Fibroblast of villous mesenchyme (primary cell): ENCODE measurements around the gene CCDC15. TPM values are rescaled to one million over a fixed set of nuclear protein-coding genes. Genes with fewer than 3 reads are reported as not detected.

Experiments used
- DNase-seq: peaks from one replicate; pipeline ENCODE4 v3.0.0-alpha.2; 2010; ENCODE audit warnings: low read depth
- H3K4me3 ChIP-seq: 2 replicates; pipeline ENCODE4 v1.5.1; 2011; ENCODE audit warnings: low read depth, mild to moderate bottlenecking, low read length
- CTCF ChIP-seq: IDR thresholded peaks from 2 replicates; pipeline ENCODE4 v1.5.1; 2012; ENCODE audit warnings: low read depth, mild to moderate bottlenecking, low read length; ENCODE audit not compliant: insufficient read depth
- total RNA-seq: library from RNA; depleted of rRNA; stranded (reverse); fragments of >200 nt; gene quantifications from 2 replicates; pipeline ENCODE4 v1.2.3, GENCODE V29; 2012

Gene CCDC15
- total RNA-seq, 1 donor: 3.5 TPM

DNA sequence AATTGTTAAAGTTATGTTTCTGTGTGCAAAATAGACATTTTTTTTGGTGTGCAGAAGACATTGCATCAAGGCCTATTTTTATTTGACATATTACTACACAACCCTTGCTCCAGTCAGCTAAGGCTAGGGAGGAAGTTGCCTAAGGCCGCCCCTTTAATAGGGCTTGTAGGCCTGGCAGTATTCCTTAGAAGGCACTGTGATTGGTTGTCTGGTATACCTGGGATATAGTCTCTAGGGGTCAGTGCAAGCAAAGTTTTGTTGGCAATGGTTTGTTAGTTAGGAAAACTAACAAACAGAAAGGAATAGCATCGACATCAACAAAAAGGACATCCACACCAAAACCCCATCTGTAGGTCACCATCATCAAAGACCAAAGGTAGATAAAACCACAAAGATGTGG lies 16.9 kb downstream of the CCDC15 start:
- no peak overlapping the region for H3K4me3 ChIP-seq
- TF ChIP-seq CTCF: peak; percentile 8
- DNase-seq: peak; percentile 45

DNA sequence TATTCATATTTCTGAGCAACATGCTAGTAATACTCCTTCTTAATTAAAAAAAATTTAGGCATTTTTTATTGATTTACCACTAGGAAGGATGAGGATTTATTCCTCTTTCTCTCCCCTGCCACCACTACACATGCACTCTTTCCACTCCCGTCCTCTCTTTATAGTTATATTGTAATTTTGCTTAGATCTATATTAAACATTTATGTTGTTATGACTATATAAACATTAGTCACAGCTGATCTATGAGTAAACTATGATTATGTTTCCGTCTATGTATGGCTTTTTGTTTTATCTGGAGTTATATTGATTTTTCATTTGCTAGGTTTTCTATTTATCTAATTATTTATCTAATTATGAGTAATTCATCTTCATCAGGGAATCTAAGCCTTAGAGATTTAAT lies 17.8 kb downstream of the CCDC15 start:
- DNase-seq: no peak
- no peak overlapping the region for H3K4me3 ChIP-seq
- TF ChIP-seq CTCF: no peak

GRCh38 chr11:124976531-124976930 lies 22.5 kb downstream of the CCDC15 start:
- TF ChIP-seq CTCF: no peak
- DNase-seq: no peak
- H3K4me3 ChIP-seq: no peak overlapping the region

DNA sequence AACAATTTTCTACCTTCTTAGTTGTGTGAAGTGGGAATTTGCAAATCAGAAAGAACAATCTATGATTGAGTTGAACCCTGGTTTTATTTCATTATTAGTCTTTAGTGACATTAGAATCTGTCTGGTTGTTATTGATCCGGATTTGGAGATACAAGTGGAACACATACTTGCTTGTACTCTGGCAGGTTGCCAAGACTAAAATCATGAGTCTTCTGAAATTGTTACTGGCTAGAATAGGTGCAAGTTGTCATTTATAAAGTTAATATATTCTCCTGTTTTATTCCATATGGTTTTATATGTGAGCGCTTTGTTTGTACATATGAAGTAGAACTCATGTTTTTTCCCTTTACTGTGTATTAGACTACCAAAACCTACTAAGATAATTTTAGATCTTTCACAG lies 23.0 kb downstream of the CCDC15 start:
- no peak overlapping the region for H3K4me3 ChIP-seq
- no peak for TF ChIP-seq CTCF
- DNase-seq: peak; percentile 12

DNA sequence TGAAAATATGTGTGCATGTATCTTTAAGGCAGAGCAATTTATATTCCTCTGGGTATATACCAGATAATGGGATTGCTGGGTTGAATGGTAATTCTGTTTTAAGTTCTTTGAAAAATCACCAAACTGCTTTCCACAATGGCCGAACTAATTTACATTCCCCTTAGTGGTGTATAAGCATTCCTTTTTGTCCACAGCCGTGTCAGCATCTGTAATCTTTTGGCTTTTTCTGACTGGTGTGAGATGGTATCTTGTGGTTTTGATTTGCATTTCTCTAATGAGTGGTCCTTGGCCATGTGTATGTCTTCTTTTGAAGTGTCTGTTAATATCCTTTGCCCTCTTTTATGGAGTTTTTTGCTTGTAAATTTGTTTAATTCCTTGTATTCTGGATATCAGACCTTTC lies 24.3 kb downstream of the CCDC15 start:
- TF ChIP-seq CTCF: no peak
- no peak overlapping the region for H3K4me3 ChIP-seq
- no peak for DNase-seq

- no peak for DNase-seq
- H3K4me3 ChIP-seq: no peak overlapping the region
- TF ChIP-seq CTCF: no peak
These were observed 28.0 kb downstream of the CCDC15 start for GRCh38 chr11:124982043-124982442.

- TF ChIP-seq CTCF: no peak
- DNase-seq: no peak
- H3K4me3 ChIP-seq: no peak overlapping the region
These were observed 29.9 kb downstream of the CCDC15 start for GRCh38 chr11:124983674-124984511.
